SK-N-SH (cell line): ENCODE data around the gene YOD1.

Experiments used
- CTCF ChIP-seq: fragments of 200-600 bp; sonication (generic); IDR thresholded peaks from 2 replicates; pipeline ENCODE4 v1.6.1; 2017; ENCODE audit warnings: antibody characterized with exemption, mild to moderate bottlenecking, moderate library complexity
- EP300 ChIP-seq, 2 experiments: IDR thresholded peaks; 2 replicates each; pipeline versions ENCODE4 v1.4.0 to v1.6.1; 2012; ENCODE audit warnings: borderline replicate concordance in 1 of 2, low read depth in 1 of 2, low read length in 1 of 2
- FOSL2 ChIP-seq: IDR thresholded peaks from 2 replicates; pipeline ENCODE4 v1.4.0; 2012; ENCODE audit warnings: low read depth, mild to moderate bottlenecking, moderate library complexity, borderline replicate concordance
- GABPA ChIP-seq: IDR thresholded peaks from 2 replicates; pipeline ENCODE4 v1.4.0; 2012; ENCODE audit warnings: low read depth, mild to moderate bottlenecking
- MAX ChIP-seq: IDR thresholded peaks from 2 replicates; pipeline ENCODE4 v1.4.0; 2012; ENCODE audit warnings: low read depth
- MXI1 ChIP-seq: IDR thresholded peaks from 2 replicates; pipeline ENCODE4 v1.6.1; 2012; ENCODE audit warnings: mild to moderate bottlenecking, low read depth, low read length, improper control_type of control experiment
- POLR2AphosphoS5 ChIP-seq: IDR thresholded peaks from 2 replicates; pipeline ENCODE4 v1.6.1; 2012; ENCODE audit warnings: low read depth, low read length
- RAD21 ChIP-seq: IDR thresholded peaks from 2 replicates; pipeline ENCODE4 v1.6.1; 2012; ENCODE audit warnings: mild to moderate bottlenecking, low read length
- REST ChIP-seq: IDR thresholded peaks from 2 replicates; pipeline ENCODE4 v1.6.1; 2012; ENCODE audit warnings: mild to moderate bottlenecking, low read depth, low read length, moderate library complexity
- RXRA ChIP-seq: IDR thresholded peaks from 2 replicates; pipeline ENCODE4 v1.4.0; 2012; ENCODE audit warnings: low read depth, mild to moderate bottlenecking, borderline replicate concordance
- SMC3 ChIP-seq: IDR thresholded peaks from 2 replicates; pipeline ENCODE4 v1.6.1; 2012; ENCODE audit warnings: low read depth, low read length, improper control_type of control experiment
- TAF1 ChIP-seq: IDR thresholded peaks from 2 replicates; pipeline ENCODE4 v1.6.1; 2012; ENCODE audit warnings: low read depth, mild to moderate bottlenecking, low read length, moderate library complexity, borderline replicate concordance
- ZBTB33 ChIP-seq: IDR thresholded peaks from 2 replicates; pipeline ENCODE4 v1.4.0; 2012; ENCODE audit warnings: low read depth, borderline replicate concordance

GRCh38 chr1:207059881-207060280 is 8.9 kb upstream of the YOD1 start:
- no peak for TF ChIP-seq CTCF
- TF ChIP-seq MXI1: no peak
- TF ChIP-seq REST: no peak
- no peak for TF ChIP-seq SMC3
- no peak for TF ChIP-seq RXRA
- TF ChIP-seq FOSL2: no peak
- TF ChIP-seq MAX: no peak
- no peak for TF ChIP-seq POLR2AphosphoS5
- TF ChIP-seq RAD21: no peak
- no peak for TF ChIP-seq EP300 (IDR thresholded peaks at IDR 0.05; ENCODE audit: borderline replicate concordance in 1 of 2, low read depth in 1 of 2, low read length in 1 of 2)
- no peak for TF ChIP-seq GABPA
- TF ChIP-seq TAF1: no peak
- no peak for TF ChIP-seq ZBTB33
